HL-60 (cell line): ENCODE data around the gene RAD51.

ENCODE experiments used
- TF ChIP-seq, protein P1 (sequence below): IDR thresholded peaks from one replicate; pipeline ENCODE4 v1.5.1; 2011; ENCODE audit warnings: low read length, control low read depth, inconsistent platforms; ENCODE audit not compliant: insufficient read depth
- TF ChIP-seq, protein P2 (sequence below): IDR thresholded peaks from 2 replicates; pipeline ENCODE4 v1.6.1; 2012; ENCODE audit warnings: low read depth; ENCODE audit not compliant: insufficient replicate concordance

DNA sequence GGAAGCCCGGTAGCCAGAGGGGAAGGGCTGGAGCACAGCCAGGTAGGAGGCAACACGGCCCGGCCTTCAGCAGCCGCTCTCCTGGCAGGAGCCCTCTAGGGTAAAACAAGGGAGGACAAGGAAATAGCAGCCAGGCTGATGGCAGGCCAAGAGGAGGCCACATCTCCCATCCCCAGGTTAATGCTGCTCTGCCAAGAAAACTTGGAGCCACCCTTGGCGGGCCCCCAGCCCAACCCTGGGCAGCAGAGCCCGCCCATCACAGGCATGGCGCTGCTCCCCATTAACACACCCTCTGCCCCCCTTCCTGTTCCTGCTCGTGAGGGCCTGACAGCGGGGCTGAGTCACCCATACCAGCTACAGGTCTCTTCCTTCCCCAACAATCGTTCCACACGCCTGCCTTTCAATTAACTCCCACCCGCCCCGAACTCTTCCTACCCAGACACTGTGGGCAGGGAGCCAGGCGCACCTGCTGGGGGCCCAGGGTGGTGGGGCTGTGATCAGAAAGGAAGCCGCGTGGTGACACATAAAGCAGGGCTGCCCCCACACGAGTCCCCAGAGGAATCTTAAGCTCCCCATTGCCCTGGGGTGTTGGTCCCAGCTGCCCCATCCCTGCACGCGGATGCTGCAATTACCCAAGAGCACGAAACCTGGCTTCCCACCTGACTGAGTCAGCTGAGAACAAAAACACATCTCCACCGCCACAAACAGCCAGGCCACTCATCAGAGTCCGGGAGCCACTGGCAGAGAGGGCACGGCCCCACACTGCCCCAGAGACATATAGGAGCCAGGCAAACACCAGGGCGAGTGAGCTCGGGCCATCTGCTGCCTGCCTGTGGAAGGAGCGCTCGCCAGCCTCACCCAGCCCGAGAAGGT lies 74.5 kb downstream of the RAD51 start, which contains the start of gene C15orf62:
- TF ChIP-seq, protein P1, sequence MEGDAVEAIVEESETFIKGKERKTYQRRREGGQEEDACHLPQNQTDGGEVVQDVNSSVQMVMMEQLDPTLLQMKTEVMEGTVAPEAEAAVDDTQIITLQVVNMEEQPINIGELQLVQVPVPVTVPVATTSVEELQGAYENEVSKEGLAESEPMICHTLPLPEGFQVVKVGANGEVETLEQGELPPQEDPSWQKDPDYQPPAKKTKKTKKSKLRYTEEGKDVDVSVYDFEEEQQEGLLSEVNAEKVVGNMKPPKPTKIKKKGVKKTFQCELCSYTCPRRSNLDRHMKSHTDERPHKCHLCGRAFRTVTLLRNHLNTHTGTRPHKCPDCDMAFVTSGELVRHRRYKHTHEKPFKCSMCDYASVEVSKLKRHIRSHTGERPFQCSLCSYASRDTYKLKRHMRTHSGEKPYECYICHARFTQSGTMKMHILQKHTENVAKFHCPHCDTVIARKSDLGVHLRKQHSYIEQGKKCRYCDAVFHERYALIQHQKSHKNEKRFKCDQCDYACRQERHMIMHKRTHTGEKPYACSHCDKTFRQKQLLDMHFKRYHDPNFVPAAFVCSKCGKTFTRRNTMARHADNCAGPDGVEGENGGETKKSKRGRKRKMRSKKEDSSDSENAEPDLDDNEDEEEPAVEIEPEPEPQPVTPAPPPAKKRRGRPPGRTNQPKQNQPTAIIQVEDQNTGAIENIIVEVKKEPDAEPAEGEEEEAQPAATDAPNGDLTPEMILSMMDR = no peak
- TF ChIP-seq, protein P2, sequence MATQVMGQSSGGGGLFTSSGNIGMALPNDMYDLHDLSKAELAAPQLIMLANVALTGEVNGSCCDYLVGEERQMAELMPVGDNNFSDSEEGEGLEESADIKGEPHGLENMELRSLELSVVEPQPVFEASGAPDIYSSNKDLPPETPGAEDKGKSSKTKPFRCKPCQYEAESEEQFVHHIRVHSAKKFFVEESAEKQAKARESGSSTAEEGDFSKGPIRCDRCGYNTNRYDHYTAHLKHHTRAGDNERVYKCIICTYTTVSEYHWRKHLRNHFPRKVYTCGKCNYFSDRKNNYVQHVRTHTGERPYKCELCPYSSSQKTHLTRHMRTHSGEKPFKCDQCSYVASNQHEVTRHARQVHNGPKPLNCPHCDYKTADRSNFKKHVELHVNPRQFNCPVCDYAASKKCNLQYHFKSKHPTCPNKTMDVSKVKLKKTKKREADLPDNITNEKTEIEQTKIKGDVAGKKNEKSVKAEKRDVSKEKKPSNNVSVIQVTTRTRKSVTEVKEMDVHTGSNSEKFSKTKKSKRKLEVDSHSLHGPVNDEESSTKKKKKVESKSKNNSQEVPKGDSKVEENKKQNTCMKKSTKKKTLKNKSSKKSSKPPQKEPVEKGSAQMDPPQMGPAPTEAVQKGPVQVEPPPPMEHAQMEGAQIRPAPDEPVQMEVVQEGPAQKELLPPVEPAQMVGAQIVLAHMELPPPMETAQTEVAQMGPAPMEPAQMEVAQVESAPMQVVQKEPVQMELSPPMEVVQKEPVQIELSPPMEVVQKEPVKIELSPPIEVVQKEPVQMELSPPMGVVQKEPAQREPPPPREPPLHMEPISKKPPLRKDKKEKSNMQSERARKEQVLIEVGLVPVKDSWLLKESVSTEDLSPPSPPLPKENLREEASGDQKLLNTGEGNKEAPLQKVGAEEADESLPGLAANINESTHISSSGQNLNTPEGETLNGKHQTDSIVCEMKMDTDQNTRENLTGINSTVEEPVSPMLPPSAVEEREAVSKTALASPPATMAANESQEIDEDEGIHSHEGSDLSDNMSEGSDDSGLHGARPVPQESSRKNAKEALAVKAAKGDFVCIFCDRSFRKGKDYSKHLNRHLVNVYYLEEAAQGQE = no peak
